ENCODE results near the gene NLRC3. TPM values are rescaled to one million over a fixed set of nuclear protein-coding genes. Genes with fewer than 3 reads are reported as not detected.

Gene NLRC3
- total RNA-seq, result 1.9 and 2.7 TPM in 2 replicates

GRCh38 chr16:3577302-3577752 lies at the start of gene NLRC3:
NLRC3 (minus strand) TSS chr16:3577403; CDS start chr16:3565036, 12,367 bp downstream.

GRCh38 chr16:3611146-3611975 lies 34.2 kb upstream of the NLRC3 start, which contains the start of gene SLX4:
SLX4 (minus strand) TSS chr16:3611606; CDS start chr16:3608964, 2,642 bp downstream.

GRCh38 chr16:3495176-3495575 lies 82.0 kb downstream of the NLRC3 start, which contains the start of gene C16orf90:
C16orf90 (minus strand) TSS chr16:3495489; CDS start chr16:3495421, 68 bp downstream.

Other genes starting within 250 kb of the NLRC3 start
- gene OR2C1, start 221.5 kb downstream of the NLRC3 start, total RNA-seq, result not detected in 2 replicates
- 10.4 and 12.2 TPM in 2 replicates for gene ZSCAN32, start 176.4 kb downstream of the NLRC3 start, total RNA-seq
- gene ZNF174, start 176.2 kb downstream of the NLRC3 start, total RNA-seq, result 10.2 TPM in 2 replicates
- 2.7 and 3.5 TPM in 2 replicates for gene ZNF597, start 133.9 kb downstream of the NLRC3 start, total RNA-seq
- gene NAA60, start 133.7 kb downstream of the NLRC3 start, total RNA-seq, result 14.9 and 19.8 TPM in 2 replicates
- gene C16orf90, start 81.9 kb downstream of the NLRC3 start, total RNA-seq, result not detected in 2 replicates
- gene CLUAP1, start 76.4 kb downstream of the NLRC3 start, total RNA-seq, result 15.8 and 20.1 TPM in 2 replicates
- 6.3 and 8.0 TPM in 2 replicates for gene SLX4, start 34.2 kb upstream of the NLRC3 start, total RNA-seq
- 6.0 and 11.1 TPM in 2 replicates for gene DNASE1, start 77.3 kb upstream of the NLRC3 start, total RNA-seq
- 139 and 144 TPM in 2 replicates for gene TRAP1, start 140.1 kb upstream of the NLRC3 start, total RNA-seq

Data from thoracic aorta endothelial cell (primary cell).